Stimulated activated naive CD4-positive, alpha-beta T cell (primary cell): ENCODE measurements around the gene IL17RE.
"Not testable (repeated sequence)": the region's sequence is repeated elsewhere in the genome, so short reads cannot be mapped to it uniquely, and the experiment has no call there.

Experiments used
- DNase-seq, 6 experiments: peaks; one replicate each; lab custom pipeline; 2025; lab: John Stamatoyannopoulos, UW

The IL17RE gene

GRCh38 chr3:9902372-9903237, at the start of gene IL17RE:
TSS of gene IL17RE (plus strand) at chr3:9902848. CDS start at chr3:9902933, 85 bp downstream.
- no peak for DNase-seq

- not testable (repeated sequence) for DNase-seq
Observed at GRCh38 chr3:9854291-9854940, 48.2 kb upstream of the IL17RE start.

- DNase-seq = no peak
Observed at GRCh38 chr3:9855594-9855993, 47.1 kb upstream of the IL17RE start.

- no peak for DNase-seq
Observed at GRCh38 chr3:9859530-9860025, 43.1 kb upstream of the IL17RE start.

GRCh38 chr3:9861201-9861600, 41.4 kb upstream of the IL17RE start:
- no peak for DNase-seq

GRCh38 chr3:9861626-9862130, 41.0 kb upstream of the IL17RE start:
- DNase-seq = no peak

GRCh38 chr3:9862391-9863057, 40.1 kb upstream of the IL17RE start:
- DNase-seq = peak in 2 of 6 experiments; percentile 2 to 7

- DNase-seq = no peak
Observed at GRCh38 chr3:9863058-9863772, 39.4 kb upstream of the IL17RE start.

- no peak for DNase-seq
Observed at GRCh38 chr3:9864200-9864927, 38.3 kb upstream of the IL17RE start.

- DNase-seq = not testable (repeated sequence)
Observed at GRCh38 chr3:9865125-9865637, 37.5 kb upstream of the IL17RE start.

- DNase-seq = no peak
Observed at GRCh38 chr3:9866639-9867038, 36.0 kb upstream of the IL17RE start.

GRCh38 chr3:9867106-9867505, 35.5 kb upstream of the IL17RE start:
- DNase-seq = no peak

GRCh38 chr3:9869955-9870354, 32.7 kb upstream of the IL17RE start:
- no peak for DNase-seq

GRCh38 chr3:9870978-9871377, 31.7 kb upstream of the IL17RE start:
- no peak for DNase-seq

GRCh38 chr3:9872067-9872466, 30.6 kb upstream of the IL17RE start:
- DNase-seq = not testable (repeated sequence)

- DNase-seq = no peak
Observed at GRCh38 chr3:9875448-9875847, 27.2 kb upstream of the IL17RE start.

- DNase-seq = not testable (repeated sequence)
Observed at GRCh38 chr3:9876255-9876654, 26.4 kb upstream of the IL17RE start.

- no peak for DNase-seq
Observed at GRCh38 chr3:9876991-9877390, 25.7 kb upstream of the IL17RE start.

GRCh38 chr3:9878700-9879099, 23.9 kb upstream of the IL17RE start:
- no peak for DNase-seq

GRCh38 chr3:9879830-9880549, 22.7 kb upstream of the IL17RE start, which contains the start of gene CIDEC:
TSS of gene CIDEC (minus strand) at chr3:9880253. CDS start at chr3:9878486, 1,767 bp downstream.
- DNase-seq = no peak
